ENCODE data around the gene PDE3A. TPM values are rescaled to one million over a fixed set of nuclear protein-coding genes. Genes with fewer than 3 reads are reported as not detected.

The PDE3A gene
- total and polyA plus RNA-seq, 2 of the 4 experiments (the other 2 are of a cell fraction), result 0.09 to 0.18 TPM

- in situ Hi-C loops (cut with MboI; ENCODE audit: low sequenced_read_pairs) (no loop called here), dilution Hi-C loops (cut with HindIII; ENCODE audit: low sequenced_read_pairs, unreplicated experiment) (no loop called here), intact Hi-C loops (cut with micrococcal nuclease) (no loop called here)
- BruUV-seq (replicated peaks), result no TSS peak
- Histone ChIP-seq H3K36me3 (ENCODE audit: control insufficient read depth, insufficient read depth, low read length) (no peaks in the 10 kb centered on the region), H3K4me2 (ENCODE audit: low read depth, low read length) (peak overlapping the region; percentile 47; the same call in 1 of the 2 replicates), H3K4me1 (ENCODE audit: control insufficient read depth, insufficient read depth, low read length) (peaks cover 16% of the 10 kb centered on the region), H3K27ac (ENCODE audit: insufficient read depth, low read length) (no peak overlapping the region), H3K4ac (ENCODE audit: low read depth, low read length) (no peak overlapping the region), H4K20me1 (ENCODE audit: insufficient read depth, low read length) (no peaks in the 10 kb centered on the region), H3K79me1 (ENCODE audit: low read depth in 1 of 2, low read length in 2 of 2) (no peaks in the 10 kb centered on the region), H3K27me3 (ENCODE audit: control insufficient read depth, insufficient read depth, low read length) (no peaks in the 10 kb centered on the region), H2AFZ (replicated peaks; ENCODE audit: low read length, poor library complexity) (no peak overlapping the region), H2BK15ac (ENCODE audit: low read depth, low read length) (peak overlapping the region; percentile 85; the same call in 1 of the 3 replicates), H3K23ac (ENCODE audit: low read depth, low read length) (peak overlapping the region; percentile 8; the same call in 1 of the 2 replicates), H2BK20ac (ENCODE audit: low read depth, low read length) (peak overlapping the region; percentile 10; the same call in 1 of the 2 replicates), H2AK9ac (replicated peaks; ENCODE audit: low read depth, low read length, poor library complexity) (no peak overlapping the region), H4K91ac (ENCODE audit: insufficient read depth, low read depth, low read length) (peak overlapping the region; percentile 80; the same call in 1 of the 2 replicates), H3K18ac (ENCODE audit: low read depth, low read length) (peak overlapping the region; percentile 97; the same call in 1 of the 2 replicates), H2AK5ac (ENCODE audit: low read depth, low read length) (peak overlapping the region; percentile 41), H2BK5ac (ENCODE audit: low read depth, low read length, poor library complexity, severe bottlenecking) (peak overlapping the region; percentile 91), H3K4me3 (ENCODE audit: insufficient read depth, low read depth, low read length) (no peak overlapping the region), H3K9me1 (ENCODE audit: insufficient read depth, low read length) (peaks cover 3% of the 10 kb centered on the region), H3K14ac (replicated peaks; ENCODE audit: low read depth, low read length) (no peak overlapping the region), H4K5ac (ENCODE audit: low read depth, low read length) (peak overlapping the region; percentile 88; the same call in 1 of the 2 replicates), H3K9ac (ENCODE audit: low read depth, low read length) (no peak overlapping the region), H3K56ac (ENCODE audit: extremely low read depth, insufficient read depth, low read length) (no peak overlapping the region), H4K8ac (ENCODE audit: low read depth in 2 of 2, low read length in 2 of 2) (peak overlapping the region; percentile 18 to 48; a peak in 1 of 4 replicates), H3K9me3 (ENCODE audit: control insufficient read depth, insufficient read depth, low read length) (no peaks in the 10 kb centered on the region), H2BK120ac (ENCODE audit: low read depth, low read length) (peak overlapping the region; percentile 21)
- peak; percentile 44; the same call in 1 of the 2 replicates for ATAC-seq (ENCODE audit: low read depth)
- CTCF ChIA-PET, result no interaction called here
- TF ChIP-seq USF2 (IDR thresholded peaks at IDR 0.05; ENCODE audit: low read depth, low read length) (no peak), CHD1 (IDR thresholded peaks at IDR 0.05; ENCODE audit: low read depth, low read length) (no peak), RFX5 (IDR thresholded peaks at IDR 0.05; ENCODE audit: low read depth, low read length) (no peak), ELK1 (IDR thresholded peaks at IDR 0.05; ENCODE audit: borderline replicate concordance, low read depth, low read length) (no peak), MAZ (IDR thresholded peaks at IDR 0.05; ENCODE audit: borderline replicate concordance, low read depth, low read length) (no peak), BHLHE40 (IDR thresholded peaks at IDR 0.05; ENCODE audit: low read depth, low read length) (no peak), CTCF (conservative IDR thresholded peaks at IDR 0.05; ENCODE audit: low read depth, low read length) (no peak), POLR2A (IDR thresholded peaks at IDR 0.05; ENCODE audit: low read depth, low read length) (no peak), RCOR1 (IDR thresholded peaks at IDR 0.05; ENCODE audit: insufficient replicate concordance, low read length) (no peak), NFE2L2 (IDR thresholded peaks at IDR 0.05; ENCODE audit: low read depth, low read length) (no peak), MXI1 (IDR thresholded peaks at IDR 0.05; ENCODE audit: borderline replicate concordance, low read depth, low read length) (no peak), MAFK (IDR thresholded peaks at IDR 0.05; ENCODE audit: low read depth, low read length) (no peak), SMC3 (IDR thresholded peaks at IDR 0.05; ENCODE audit: low read depth, low read length) (no peak), RAD21 (IDR thresholded peaks at IDR 0.05; ENCODE audit: low read length) (no peak), FOS (IDR thresholded peaks at IDR 0.05; ENCODE audit: low read depth, low read length) (no peak), CEBPB (IDR thresholded peaks at IDR 0.05; ENCODE audit: low read depth, low read length) (no peak)
- DNase-seq, result peak; percentile 59
- POLR2A ChIA-PET (ENCODE audit: unreplicated experiment), result no interaction called here
- WGBS, 2 experiments (ENCODE audit: extremely low coverage in 2 of 2, insufficient read length in 1 of 2), result no CpG with 5 or more reads among the region's 2 CpGs
Observed at GRCh38 chr12:20494851-20495250, 126.5 kb downstream of the PDE3A start.

Data from IMR-90 (cell line).